ENCODE data around the gene TMX2. TPM values are rescaled to one million over a fixed set of nuclear protein-coding genes. Genes with fewer than 3 reads are reported as not detected.
A peak's percentile ranks its signal among the peaks of the same experiment; 100 is the strongest.

Gene TMX2
- total RNA-seq, 1 donor: 47.8 TPM

- Histone ChIP-seq H4K20me1 (ENCODE audit: insufficient read depth, low read length) (peaks cover 31% of the 10 kb centered on the region), H3K4me2 (ENCODE audit: insufficient read depth, low read length) (peak within 1 kb of the TSS; percentile 89), H3K4me3 (ENCODE audit: insufficient read depth, low read length) (peak within 1 kb of the TSS; percentile 78), H3K27me3 (ENCODE audit: insufficient read depth, low read length) (no peaks in the 10 kb centered on the region), H3K9me3 (ENCODE audit: low read depth, low read length) (no peaks in the 10 kb centered on the region), H3K27ac (ENCODE audit: low read depth, low read length) (peak within 1 kb of the TSS; percentile 94), H3K36me3 (ENCODE audit: insufficient read depth, low read length) (no peaks in the 10 kb centered on the region), H3K79me2 (ENCODE audit: insufficient read depth, low read length) (peaks cover 46% of the 10 kb centered on the region), H3K4me1 (ENCODE audit: insufficient read depth, low read length) (peaks cover 20% of the 10 kb centered on the region), H2AFZ (ENCODE audit: low read length) (peak within 1 kb of the TSS; percentile 86)
- no peak for TF ChIP-seq CTCF (IDR thresholded peaks at IDR 0.05; ENCODE audit: extremely low read depth, low read depth, low read length)
- DNase-seq (ENCODE audit: insufficient read length, low spot score, missing footprints): peak; percentile 96
These were observed 49.2 kb downstream of the TMX2 start, which contains the start of gene CTNND1 for GRCh38 chr11:57761301-57762234. Gene CTNND1, plus strand, starts transcription at chr11:57761802. Its CDS starts 29,677 bp downstream, at chr11:57791479.

DNA sequence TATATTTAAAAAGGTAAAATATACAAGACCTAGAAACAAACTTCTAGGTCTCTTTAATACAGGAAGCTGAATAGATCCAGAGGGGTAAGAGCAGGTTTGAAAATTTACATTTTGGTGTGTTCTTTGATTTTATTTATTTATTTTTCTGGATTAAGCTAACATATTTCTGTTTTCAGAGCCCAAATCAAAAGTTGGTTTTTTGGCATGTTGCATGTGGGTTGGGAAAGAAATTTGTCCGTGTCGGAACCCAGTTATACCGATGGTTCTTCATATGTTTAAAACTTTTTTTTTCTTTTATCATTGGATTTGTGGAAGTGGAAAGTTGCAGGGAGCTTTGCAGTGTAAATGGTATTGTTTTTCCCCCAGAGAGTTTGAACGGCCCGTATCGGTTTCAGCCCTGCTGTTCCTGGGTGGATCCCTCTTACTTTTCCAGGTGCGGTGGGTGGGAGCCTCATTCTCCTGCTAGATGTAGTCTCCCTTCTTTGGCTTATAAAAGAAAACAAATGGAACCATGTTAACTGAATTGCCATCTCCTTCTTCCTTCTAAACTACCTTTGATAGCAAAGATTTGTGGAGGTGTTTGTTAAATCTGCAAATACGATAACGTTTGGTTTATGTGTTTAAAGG lies 50.0 kb downstream of the TMX2 start:
- Histone ChIP-seq H3K27me3 (ENCODE audit: insufficient read depth, low read length) (no peaks in the 10 kb centered on the region), H3K36me3 (ENCODE audit: insufficient read depth, low read length) (peaks cover 4% of the 10 kb centered on the region), H2AFZ (ENCODE audit: low read length) (no peak overlapping the region), H3K4me2 (ENCODE audit: insufficient read depth, low read length) (peak overlapping the region; percentile 89), H3K4me1 (ENCODE audit: insufficient read depth, low read length) (peaks cover 20% of the 10 kb centered on the region), H3K79me2 (ENCODE audit: insufficient read depth, low read length) (peaks cover 54% of the 10 kb centered on the region), H3K4me3 (ENCODE audit: insufficient read depth, low read length) (peak overlapping the region; percentile 78), H4K20me1 (ENCODE audit: insufficient read depth, low read length) (peaks cover 35% of the 10 kb centered on the region), H3K9me3 (ENCODE audit: low read depth, low read length) (no peaks in the 10 kb centered on the region), H3K27ac (ENCODE audit: low read depth, low read length) (peak overlapping the region; percentile 94)
- DNase-seq (ENCODE audit: insufficient read length, low spot score, missing footprints): peak; percentile 76
- TF ChIP-seq CTCF (IDR thresholded peaks at IDR 0.05; ENCODE audit: extremely low read depth, low read depth, low read length): no peak

DNA sequence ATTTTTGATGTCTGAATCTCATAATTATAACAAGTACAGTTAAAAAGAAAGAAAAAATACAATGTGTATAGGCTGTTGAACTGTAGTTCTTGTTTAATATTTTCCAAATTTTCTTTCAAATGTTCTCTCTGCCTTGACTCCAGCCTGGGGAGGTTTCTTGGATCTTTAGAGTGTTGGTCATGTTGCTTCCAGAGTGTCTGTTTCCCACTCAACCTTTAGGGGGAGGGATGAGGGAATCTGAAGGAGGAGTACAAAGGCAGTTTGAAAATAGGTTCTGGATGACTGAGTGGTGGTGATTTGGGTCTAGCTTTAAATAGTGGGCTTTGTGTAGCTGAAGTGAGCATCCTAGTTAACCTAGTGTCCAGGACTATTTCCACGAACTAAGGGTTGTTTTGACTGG lies 51.2 kb downstream of the TMX2 start:
- TF ChIP-seq CTCF (IDR thresholded peaks at IDR 0.05; ENCODE audit: extremely low read depth, low read depth, low read length): peak; percentile 32
- Histone ChIP-seq H3K27ac (ENCODE audit: low read depth, low read length) (peak overlapping the region; percentile 94), H3K4me2 (ENCODE audit: insufficient read depth, low read length) (peak overlapping the region; percentile 89), H3K36me3 (ENCODE audit: insufficient read depth, low read length) (peaks cover 7% of the 10 kb centered on the region), H2AFZ (ENCODE audit: low read length) (no peak overlapping the region), H3K4me1 (ENCODE audit: insufficient read depth, low read length) (peaks cover 20% of the 10 kb centered on the region), H3K79me2 (ENCODE audit: insufficient read depth, low read length) (peaks cover 64% of the 10 kb centered on the region), H4K20me1 (ENCODE audit: insufficient read depth, low read length) (peaks cover 42% of the 10 kb centered on the region), H3K9me3 (ENCODE audit: low read depth, low read length) (no peaks in the 10 kb centered on the region), H3K4me3 (ENCODE audit: insufficient read depth, low read length) (peak overlapping the region; percentile 78), H3K27me3 (ENCODE audit: insufficient read depth, low read length) (no peaks in the 10 kb centered on the region)
- peak; percentile 56 for DNase-seq (ENCODE audit: insufficient read length, low spot score, missing footprints)

DNA sequence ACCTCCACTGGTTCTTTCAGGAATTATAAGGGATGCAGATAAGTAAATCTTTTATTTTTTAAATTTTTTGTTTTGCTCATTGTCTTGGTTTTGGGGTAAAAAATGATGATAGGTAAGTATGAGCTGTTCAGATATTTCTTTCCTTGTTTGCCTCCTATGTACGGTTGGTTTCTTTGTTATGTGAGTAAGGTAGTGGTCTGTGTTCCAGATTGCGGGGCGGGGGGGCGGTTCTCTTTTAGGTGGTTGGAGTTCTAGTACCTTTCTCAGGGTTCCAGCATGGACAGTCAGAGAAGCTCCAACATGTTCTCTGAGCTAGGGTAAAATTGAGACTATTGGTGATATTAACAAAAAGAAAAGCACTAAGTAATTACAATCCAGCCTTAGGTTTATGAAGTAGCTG lies 51.6 kb downstream of the TMX2 start:
- Histone ChIP-seq H3K27me3 (ENCODE audit: insufficient read depth, low read length) (no peaks in the 10 kb centered on the region), H3K4me2 (ENCODE audit: insufficient read depth, low read length) (peak overlapping the region; percentile 89), H3K27ac (ENCODE audit: low read depth, low read length) (peak overlapping the region; percentile 94), H3K79me2 (ENCODE audit: insufficient read depth, low read length) (peaks cover 68% of the 10 kb centered on the region), H3K4me3 (ENCODE audit: insufficient read depth, low read length) (peak overlapping the region; percentile 78), H3K4me1 (ENCODE audit: insufficient read depth, low read length) (peaks cover 20% of the 10 kb centered on the region), H3K9me3 (ENCODE audit: low read depth, low read length) (no peaks in the 10 kb centered on the region), H4K20me1 (ENCODE audit: insufficient read depth, low read length) (peaks cover 44% of the 10 kb centered on the region), H2AFZ (ENCODE audit: low read length) (no peak overlapping the region), H3K36me3 (ENCODE audit: insufficient read depth, low read length) (peaks cover 7% of the 10 kb centered on the region)
- no peak for DNase-seq (ENCODE audit: insufficient read length, low spot score, missing footprints)
- no peak for TF ChIP-seq CTCF (IDR thresholded peaks at IDR 0.05; ENCODE audit: extremely low read depth, low read depth, low read length)
